Hair follicle dermal papilla cell (primary cell): ENCODE results near the gene LHX5. TPM values are rescaled to one million over a fixed set of nuclear protein-coding genes. Genes with fewer than 3 reads are reported as not detected.

Experiments
- total RNA-seq: library from RNA; depleted of rRNA; stranded (reverse); fragments of >200 nt; gene quantifications from 2 replicates; pipeline ENCODE4 v1.2.3, GENCODE V29; 2012

The LHX5 gene
- not detected in 2 replicates for total RNA-seq

DNA sequence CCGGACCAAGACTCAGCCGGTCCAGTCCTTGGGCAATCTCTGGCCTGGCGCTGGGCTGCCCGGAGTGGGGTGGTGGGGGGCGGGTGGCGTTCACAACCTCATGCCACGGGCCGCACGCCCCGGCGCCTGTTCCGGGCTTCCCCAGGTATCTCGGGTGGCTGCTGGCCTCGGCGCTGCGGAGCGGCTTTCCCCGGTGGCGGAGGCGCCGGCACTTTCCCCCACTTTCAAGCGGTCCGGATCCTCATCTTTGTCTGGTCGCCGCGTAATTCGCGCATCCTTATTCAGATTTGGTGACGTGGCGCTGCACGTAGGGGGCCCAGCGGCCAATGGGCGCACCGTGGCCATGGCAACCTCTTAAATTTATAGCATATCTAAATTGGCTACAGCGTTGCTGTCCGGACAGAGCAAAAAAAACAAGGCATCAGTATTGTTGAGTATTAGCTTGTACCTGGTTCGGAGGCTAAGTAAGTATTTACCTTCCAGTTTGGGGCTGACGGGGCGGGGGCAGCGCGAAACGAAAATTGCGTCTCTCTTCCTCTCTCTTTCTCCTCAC, at the start of gene LHX5:
TSS of gene LHX5 (minus strand) at position 253 of the 553 bp plus-strand sequence. CDS start 373 bp downstream, outside the sequence.

GRCh38 chr12:113422030-113422885, 49.4 kb downstream of the LHX5 start, which contains the start of gene SDSL:
Gene SDSL (plus strand): TSS chr12:113422380. CDS start chr12:113427983, 5,603 bp downstream.

Other genes with a start within 250 kb of the LHX5 start
- gene SLC8B1, start 136.8 kb downstream of the LHX5 start, total RNA-seq = 27.1 and 29.1 TPM in 2 replicates
- 58.2 and 65.7 TPM in 2 replicates for gene PLBD2, start 113.3 kb downstream of the LHX5 start, total RNA-seq
- not detected in 2 replicates for gene SDS, start 68.0 kb downstream of the LHX5 start, total RNA-seq
- gene SDSL, start 49.5 kb downstream of the LHX5 start, total RNA-seq = 2.3 and 3.6 TPM in 2 replicates